CD4-positive, alpha-beta T cell treated with Interleukin-6 at 100 ng/mL for 8 hours (primary cell): ENCODE measurements around the gene SRRT.
A peak's percentile ranks its signal among the peaks of the same experiment; 100 is the strongest.
"Not testable (repeated sequence)": the region's sequence is repeated elsewhere in the genome, so short reads cannot be mapped to it uniquely, and the experiment has no call there.

Source experiments
- DNase-seq: peaks from one replicate; pipeline ENCODE4 v3.0.0-alpha.2; 2020; ENCODE audit warnings: mixed read lengths, low spot score

SRRT gene

GRCh38 chr7:100893910-100894721 is 19.2 kb downstream of the SRRT start:
- DNase-seq, result no peak

- DNase-seq, result peak; percentile 26
These were observed 20.2 kb downstream of the SRRT start for GRCh38 chr7:100894860-100895700.

- no peak for DNase-seq
These were observed 20.7 kb downstream of the SRRT start, which contains the start of gene ACHE for GRCh38 chr7:100895701-100895955. Gene ACHE (minus strand): TSS chr7:100895888. CDS start chr7:100894232, 1,656 bp downstream.

- no peak for DNase-seq
These were observed 21.2 kb downstream of the SRRT start for GRCh38 chr7:100895956-100896731.

GRCh38 chr7:100896732-100897608 is 22.1 kb downstream of the SRRT start:
- peak; percentile 44 for DNase-seq

GRCh38 chr7:100897772-100898454 is 23.0 kb downstream of the SRRT start:
- DNase-seq, result no peak

GRCh38 chr7:100899432-100899831 is 24.5 kb downstream of the SRRT start:
- no peak for DNase-seq

- no peak for DNase-seq
These were observed 26.1 kb downstream of the SRRT start for GRCh38 chr7:100900978-100901377.

GRCh38 chr7:100901921-100902332 is 27.0 kb downstream of the SRRT start:
- DNase-seq, result no peak

GRCh38 chr7:100902638-100903037 is 27.7 kb downstream of the SRRT start:
- no peak for DNase-seq

- DNase-seq, result no peak
These were observed 33.6 kb downstream of the SRRT start for GRCh38 chr7:100908512-100908911.

GRCh38 chr7:100910443-100910842 is 35.5 kb downstream of the SRRT start:
- not testable (repeated sequence) for DNase-seq

GRCh38 chr7:100911484-100911883 is 36.6 kb downstream of the SRRT start:
- DNase-seq, result no peak

- no peak for DNase-seq
These were observed 39.4 kb downstream of the SRRT start for GRCh38 chr7:100914208-100914878.

- no peak for DNase-seq
These were observed 40.1 kb downstream of the SRRT start for GRCh38 chr7:100914879-100915447.

- DNase-seq, result not testable (repeated sequence)
These were observed 44.4 kb downstream of the SRRT start for GRCh38 chr7:100919335-100919734.

- not testable (repeated sequence) for DNase-seq
These were observed 45.0 kb downstream of the SRRT start for GRCh38 chr7:100919779-100920437.

- no peak for DNase-seq
These were observed 46.1 kb downstream of the SRRT start for GRCh38 chr7:100921039-100921438.

GRCh38 chr7:100923616-100924015 is 48.7 kb downstream of the SRRT start:
- not testable (repeated sequence) for DNase-seq
